T-helper 9 cell (primary cell): ENCODE results near the gene KHNYN.
A peak's percentile ranks its signal among the peaks of the same experiment; 100 is the strongest.

Experiments
- DNase-seq: peaks from one replicate; pipeline ENCODE4 v3.0.0-alpha.2; 2020

Gene KHNYN

GRCh38 chr14:24425704-24426103 is 4.0 kb upstream of the KHNYN start:
- no peak for DNase-seq

- DNase-seq: no peak
Measured at GRCh38 chr14:24426150-24426911, 3.4 kb upstream of the KHNYN start.

GRCh38 chr14:24426912-24427536 is 2.7 kb upstream of the KHNYN start:
- peak; percentile 23 for DNase-seq

GRCh38 chr14:24427537-24428508 is 1.9 kb upstream of the KHNYN start:
- DNase-seq: no peak

GRCh38 chr14:24428628-24429394 is 943 bp upstream of the KHNYN start:
- no peak for DNase-seq

- peak; percentile 22 for DNase-seq
Measured at GRCh38 chr14:24430143-24430681, 458 bp downstream of the KHNYN start.

GRCh38 chr14:24430682-24431568 is 1.2 kb downstream of the KHNYN start:
- peak; percentile 41 for DNase-seq

- DNase-seq: peak; percentile 89
Measured at GRCh38 chr14:24431569-24432258, 2.0 kb downstream of the KHNYN start.

GRCh38 chr14:24432259-24433131 is 2.7 kb downstream of the KHNYN start:
- no peak for DNase-seq

GRCh38 chr14:24434036-24434435 is 4.3 kb downstream of the KHNYN start:
- no peak for DNase-seq

GRCh38 chr14:24434676-24435075 is 4.9 kb downstream of the KHNYN start:
- DNase-seq: no peak

GRCh38 chr14:24435192-24435810 is 5.5 kb downstream of the KHNYN start:
- DNase-seq: no peak

GRCh38 chr14:24435998-24436354 is 6.2 kb downstream of the KHNYN start:
- no peak for DNase-seq

GRCh38 chr14:24436355-24437019 is 6.7 kb downstream of the KHNYN start:
- no peak for DNase-seq

- DNase-seq: no peak
Measured at GRCh38 chr14:24437020-24437735, 7.4 kb downstream of the KHNYN start.

- no peak for DNase-seq
Measured at GRCh38 chr14:24437736-24438067, 7.9 kb downstream of the KHNYN start.

GRCh38 chr14:24438223-24439097 is 8.7 kb downstream of the KHNYN start:
- no peak for DNase-seq
